ENCODE measurements around the gene RILPL1. TPM values are rescaled to one million over a fixed set of nuclear protein-coding genes. Genes with fewer than 3 reads are reported as not detected.
"Not testable (repeated sequence)": the region's sequence is repeated elsewhere in the genome, so short reads cannot be mapped to it uniquely, and the experiment has no call there.

Gene RILPL1
- total and polyA plus RNA-seq, 7 donors: 1.4 to 30.5 (median 12.1) TPM

- Histone ChIP-seq H3K36me3 (peaks cover 4 to 48% (median 25%) of the 10 kb centered on the region in 4 donors), H3K27ac (no peak overlapping the region), H3K9me3 (no peaks in the 10 kb centered on the region), H3K4me3 (no peak overlapping the region), H3K27me3 (no peaks in the 10 kb centered on the region), H3K4me1 (no peaks in the 10 kb centered on the region)
- 93 to 95% methylated on average over 18 of the region's 18 CpGs for WGBS, 2 donors
- TF ChIP-seq CTCF (IDR thresholded peaks at IDR 0.05) (no peak), EP300 (IDR thresholded peaks at IDR 0.05) (no peak), POLR2A (IDR thresholded peaks at IDR 0.05) (no peak), POLR2AphosphoS5 (IDR thresholded peaks at IDR 0.05) (no peak)
- intact Hi-C loops (cut with DNase I): no loop called here
- DNase-seq: no peak
These were observed 39.2 kb downstream of the RILPL1 start for GRCh38 chr12:123494124-123494851.

- intact Hi-C loops (cut with DNase I): not testable (repeated sequence)
These were observed 41.0 kb downstream of the RILPL1 start for GRCh38 chr12:123492339-123493039.

GRCh38 chr12:123491481-123491880 lies 42.0 kb downstream of the RILPL1 start:
- H3K36me3 ChIP-seq: peaks cover under 1 to 20% (median 6%) of the 10 kb centered on the region in 4 donors
- TF ChIP-seq CTCF (IDR thresholded peaks at IDR 0.05): no peak
- intact Hi-C loops (cut with DNase I): no loop called here
- H3K9me3 ChIP-seq: no peaks in the 10 kb centered on the region
- H3K27me3 ChIP-seq: no peaks in the 10 kb centered on the region
- H3K4me3 ChIP-seq: no peak overlapping the region
- 87 to 91% methylated on average over 13 of the region's 13 CpGs for WGBS, 2 donors
- DNase-seq: no peak
- no peaks in the 10 kb centered on the region for H3K4me1 ChIP-seq
- H3K27ac ChIP-seq: no peak overlapping the region

More at GRCh38 chr12:123492339-123493039, 41.0 kb downstream of the RILPL1 start:
- H3K36me3 ChIP-seq: peaks cover 4 to 30% (median 11%) of the 10 kb centered on the region in 4 donors
- not testable (repeated sequence) for H3K4me3 ChIP-seq, H3K27ac ChIP-seq, H3K4me1 ChIP-seq, H3K27me3 ChIP-seq, DNase-seq, H3K9me3 ChIP-seq
- 32 to 67% methylated on average over 7 of the region's 7 CpGs for WGBS, 2 donors

- no peak overlapping the region for H3K27ac ChIP-seq
- peaks cover 0 to 16% (median 4%) of the 10 kb centered on the region in 4 donors for H3K36me3 ChIP-seq
- no peak for DNase-seq
- no peak overlapping the region for H3K4me3 ChIP-seq
- H3K4me1 ChIP-seq: no peaks in the 10 kb centered on the region
- no peaks in the 10 kb centered on the region for H3K27me3 ChIP-seq
- 89 to 90% methylated on average over 11 of the region's 11 CpGs for WGBS, 2 donors
- intact Hi-C loops (cut with DNase I): no loop called here
- no peak for TF ChIP-seq EP300 (IDR thresholded peaks at IDR 0.05)
- TF ChIP-seq CTCF (IDR thresholded peaks at IDR 0.05): no peak
- no peak for TF ChIP-seq POLR2A (IDR thresholded peaks at IDR 0.05)
- no peak for TF ChIP-seq POLR2AphosphoS5 (IDR thresholded peaks at IDR 0.05)
- H3K9me3 ChIP-seq: no peaks in the 10 kb centered on the region
These were observed 42.5 kb downstream of the RILPL1 start for GRCh38 chr12:123491056-123491455.

- TF ChIP-seq POLR2A (IDR thresholded peaks at IDR 0.05): no peak
- TF ChIP-seq POLR2AphosphoS5 (IDR thresholded peaks at IDR 0.05): no peak
- TF ChIP-seq CTCF (IDR thresholded peaks at IDR 0.05): no peak
- TF ChIP-seq EP300 (IDR thresholded peaks at IDR 0.05): no peak
- no peak for DNase-seq
- intact Hi-C loops (cut with DNase I): no loop called here
- Histone ChIP-seq H3K36me3 (peaks cover 0 to 16% (median 10%) of the 10 kb centered on the region in 4 donors), H3K27ac (no peak overlapping the region), H3K4me3 (no peak overlapping the region), H3K9me3 (no peaks in the 10 kb centered on the region), H3K4me1 (no peaks in the 10 kb centered on the region), H3K27me3 (no peaks in the 10 kb centered on the region)
- 84 to 88% methylated on average over 5 of the region's 5 CpGs for WGBS, 2 donors
These were observed 43.4 kb downstream of the RILPL1 start for GRCh38 chr12:123490089-123490488.

All from sigmoid colon (tissue), 7 donors.